GM12874 (cell line): ENCODE results near the gene LSM14A.

ENCODE experiments used
- TF ChIP-seq, protein P1 (sequence below): IDR thresholded peaks from 2 replicates; pipeline ENCODE4 v1.5.1; 2011; ENCODE audit warnings: low read depth, mild to moderate bottlenecking, control low read depth, low read length, moderate library complexity; ENCODE audit not compliant: insufficient read depth

LSM14A gene

DNA sequence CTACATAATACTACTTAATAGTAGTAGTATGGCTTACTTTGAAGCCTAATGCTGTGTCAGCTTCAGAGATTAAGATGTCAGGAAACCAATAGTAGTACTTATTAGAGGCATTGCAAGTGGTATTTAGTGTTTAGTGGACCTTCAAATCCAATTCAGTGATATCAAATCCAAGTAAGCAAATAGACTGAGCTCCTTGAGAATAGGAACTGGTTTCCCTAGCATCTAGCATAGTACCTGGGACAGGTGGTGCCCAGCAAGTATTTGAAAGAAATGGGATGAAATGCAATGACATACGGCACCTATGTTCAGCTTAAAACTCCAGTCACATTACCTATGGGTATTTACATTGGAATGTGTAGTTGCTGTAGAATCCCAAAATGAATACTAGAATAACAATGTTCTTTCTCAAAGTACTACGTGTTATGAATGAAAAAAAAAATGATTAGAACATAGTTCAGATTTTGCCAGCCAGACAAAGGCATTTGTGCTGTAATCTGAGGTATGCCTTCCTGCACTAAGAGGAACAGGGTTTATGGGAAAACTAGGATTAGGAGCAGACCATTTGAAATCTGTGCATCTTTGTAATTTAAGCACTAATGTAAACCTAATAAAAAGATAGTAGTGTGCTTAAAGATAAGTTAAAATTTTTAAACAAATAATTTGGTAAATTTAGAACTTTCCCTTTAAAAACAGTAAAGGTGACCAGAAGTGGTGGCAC lies 17.1 kb downstream of the LSM14A start:
- TF ChIP-seq, protein P1, sequence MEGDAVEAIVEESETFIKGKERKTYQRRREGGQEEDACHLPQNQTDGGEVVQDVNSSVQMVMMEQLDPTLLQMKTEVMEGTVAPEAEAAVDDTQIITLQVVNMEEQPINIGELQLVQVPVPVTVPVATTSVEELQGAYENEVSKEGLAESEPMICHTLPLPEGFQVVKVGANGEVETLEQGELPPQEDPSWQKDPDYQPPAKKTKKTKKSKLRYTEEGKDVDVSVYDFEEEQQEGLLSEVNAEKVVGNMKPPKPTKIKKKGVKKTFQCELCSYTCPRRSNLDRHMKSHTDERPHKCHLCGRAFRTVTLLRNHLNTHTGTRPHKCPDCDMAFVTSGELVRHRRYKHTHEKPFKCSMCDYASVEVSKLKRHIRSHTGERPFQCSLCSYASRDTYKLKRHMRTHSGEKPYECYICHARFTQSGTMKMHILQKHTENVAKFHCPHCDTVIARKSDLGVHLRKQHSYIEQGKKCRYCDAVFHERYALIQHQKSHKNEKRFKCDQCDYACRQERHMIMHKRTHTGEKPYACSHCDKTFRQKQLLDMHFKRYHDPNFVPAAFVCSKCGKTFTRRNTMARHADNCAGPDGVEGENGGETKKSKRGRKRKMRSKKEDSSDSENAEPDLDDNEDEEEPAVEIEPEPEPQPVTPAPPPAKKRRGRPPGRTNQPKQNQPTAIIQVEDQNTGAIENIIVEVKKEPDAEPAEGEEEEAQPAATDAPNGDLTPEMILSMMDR, result no peak

- TF ChIP-seq, protein P1, result no peak
Observed at GRCh38 chr19:34189917-34190425, 17.7 kb downstream of the LSM14A start.

GRCh38 chr19:34191355-34191962 lies 19.2 kb downstream of the LSM14A start:
- TF ChIP-seq, protein P1, result no peak

DNA sequence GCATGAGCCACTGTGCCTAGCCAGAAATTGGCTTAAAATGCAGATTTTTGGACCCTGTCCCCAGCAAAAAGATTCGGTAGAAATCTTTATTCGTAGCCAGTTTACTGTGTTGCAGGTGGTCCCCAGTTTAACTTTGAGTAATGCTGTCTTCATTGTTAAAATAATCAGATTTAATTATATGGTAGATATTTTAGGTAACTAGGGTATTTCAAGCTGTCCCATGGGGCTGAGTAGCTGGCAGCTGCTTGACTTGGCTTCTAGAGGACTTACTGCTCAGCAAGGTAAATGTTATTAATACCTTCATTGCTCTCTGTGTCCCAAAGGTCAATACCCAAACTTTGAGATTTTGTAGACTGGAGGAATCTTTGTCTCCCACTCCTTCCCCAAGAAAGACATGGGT lies 21.1 kb downstream of the LSM14A start:
- TF ChIP-seq, protein P1, result no peak

DNA sequence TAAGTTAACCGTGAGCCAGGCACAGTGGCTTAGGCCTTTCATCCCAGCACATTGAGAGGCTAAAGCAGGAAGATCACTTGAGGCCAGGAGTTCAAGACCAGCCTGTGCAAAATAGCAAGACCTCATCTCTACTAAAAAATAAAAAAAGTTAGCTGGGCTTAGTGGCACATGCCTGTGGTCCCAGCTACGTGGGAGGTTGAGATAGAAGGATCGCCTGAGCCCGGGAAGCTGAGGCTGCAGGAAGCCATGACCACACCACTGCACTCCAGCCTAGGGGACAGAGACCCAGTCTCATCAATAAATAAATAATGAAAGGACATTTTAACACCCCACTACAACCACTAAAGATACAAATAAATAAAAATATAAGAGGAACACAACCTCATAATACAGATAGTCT lies 21.6 kb downstream of the LSM14A start:
- TF ChIP-seq, protein P1, result no peak

GRCh38 chr19:34201133-34201532 lies 28.8 kb downstream of the LSM14A start:
- TF ChIP-seq, protein P1, result no peak

- TF ChIP-seq, protein P1, result no peak
Observed at GRCh38 chr19:34208291-34208884, 36.1 kb downstream of the LSM14A start.
